K562 (cell line): Measurements from ENCODE around the gene ODF4. TPM values are rescaled to one million over a fixed set of nuclear protein-coding genes. Genes with fewer than 3 reads are reported as not detected.

Experiments
- ATAC-seq: fragments of 200-7000 bp; cut with Tn5 transposase; 3 replicates; pipeline ENCODE4 v1.9.1; 2020; ENCODE audit warnings: moderate library complexity
- BruUV-seq: library from RNA; stranded (reverse); fragments of 400-500 nt; replicated peaks from 2 replicates; lab custom pipeline; 2021; lab: Mats Ljungman, UMichigan
- CTCF ChIA-PET: fragments of 300-600 bp; formaldehyde crosslinking; extraction: SDS; loops from one replicate; lab custom pipeline; 2021; ENCODE audit warnings: low intra/inter-chr PET ratio; lab: Yijun Ruan, JAX
- POLR2A ChIA-PET: fragments of 300-600, 350-650 bp; sonication (Branson Sonifier 250); formaldehyde crosslinking; extraction: SDS; loops from one replicate; lab custom pipeline; 2021; ENCODE audit warnings: antibody characterized with exemption, inconsistent platforms; lab: Yijun Ruan, JAX
- DNase-seq, 4 experiments: peaks; one replicate each; pipeline versions ENCODE4 v3.0.0 to v3.0.0-alpha.2; 2011 to 2018; ENCODE audit warnings: low spot score in 3 of 4, mixed read lengths in 3 of 4; ENCODE audit errors: extremely low read depth in 1 of 4
- FAIRE-seq: peaks from 2 replicates; lab custom pipeline; 2011; peaks lifted over from hg19 to GRCh38; lab: Jason Lieb, UNC
- H2AFZ ChIP-seq: 2 replicates; pipeline ENCODE4 v1.6.0; 2011; ENCODE audit warnings: low read depth, low read length, control low read depth, inconsistent platforms
- H3K27ac ChIP-seq: fragments of 200-600 bp; 3 replicates; pipeline ENCODE4 v1.8.0; 2011; ENCODE audit warnings: low read depth, mild to moderate bottlenecking, control low read depth, inconsistent platforms, low read length, moderate library complexity, mixed read lengths; ENCODE audit errors: extremely low read depth
- H3K27me3 ChIP-seq, 2 experiments: fragments of 300-600 bp in 1 of 2; 2 replicates in 1 of 2; 3 replicates in 1 of 2; pipeline versions ENCODE4 v1.6.0 to v1.8.0; 2011; ENCODE audit warnings: inconsistent platforms in 2 of 2, low read length in 2 of 2, mild to moderate bottlenecking in 1 of 2, mixed read lengths in 1 of 2, moderate library complexity in 1 of 2; ENCODE audit not compliant: control insufficient read depth in 2 of 2, insufficient read depth in 2 of 2
- H3K36me3 ChIP-seq: fragments of 300-600 bp; 3 replicates; pipeline ENCODE4 v1.8.0; 2011; ENCODE audit warnings: mild to moderate bottlenecking, low read length, inconsistent platforms; ENCODE audit not compliant: control insufficient read depth, insufficient read depth
- H3K4me1 ChIP-seq, 2 experiments: fragments of 200-600 bp in 1 of 2; replicated peaks in 1 of 2; 2 replicates in 1 of 2; 3 replicates in 1 of 2; pipeline versions ENCODE4 v1.5.1 to v1.8.0; 2011; ENCODE audit warnings: inconsistent platforms in 2 of 2, low read length in 2 of 2, mild to moderate bottlenecking in 1 of 2, mixed read lengths in 1 of 2, moderate library complexity in 1 of 2; ENCODE audit not compliant: control insufficient read depth in 2 of 2, insufficient read depth in 2 of 2
- H3K4me2 ChIP-seq: 2 replicates; pipeline ENCODE4 v1.6.1; 2011; ENCODE audit warnings: low read length, control low read depth, inconsistent platforms, mixed read lengths; ENCODE audit not compliant: insufficient read depth
- H3K4me3 ChIP-seq: fragments of 200-600 bp; sonication (generic), shearing (Covaris generic); 2 replicates; pipeline ENCODE4 v1.5.1; 2016; ENCODE audit warnings: control low read depth, inconsistent platforms
- H3K79me2 ChIP-seq: fragments of 200-600 bp; 3 replicates; pipeline ENCODE4 v1.8.0; 2011; ENCODE audit warnings: low read length, inconsistent platforms; ENCODE audit not compliant: control insufficient read depth, insufficient read depth
- H3K9ac ChIP-seq, 2 experiments: 2 replicates each; pipeline versions ENCODE4 v1.6.0 to v1.6.1; 2011; ENCODE audit warnings: low read depth in 2 of 2, low read length in 2 of 2, control low read depth in 1 of 2, inconsistent platforms in 1 of 2, mild to moderate bottlenecking in 1 of 2, mixed read lengths in 1 of 2; ENCODE audit not compliant: insufficient read depth in 1 of 2
- H3K9me1 ChIP-seq: one replicate; pipeline ENCODE4 v1.6.0; 2011; ENCODE audit warnings: inconsistent platforms, mild to moderate bottlenecking, low read length, moderate library complexity; ENCODE audit not compliant: control insufficient read depth, insufficient read depth
- H3K9me3 ChIP-seq: replicated peaks from 2 replicates; pipeline ENCODE4 v1.5.1; 2011; ENCODE audit warnings: low read depth, low read length, inconsistent platforms; ENCODE audit not compliant: control insufficient read depth, insufficient read depth
- H4K20me1 ChIP-seq: replicated peaks from 2 replicates; pipeline ENCODE4 v1.6.1; 2011; ENCODE audit warnings: low read length, inconsistent platforms, mixed read lengths; ENCODE audit not compliant: control insufficient read depth, insufficient read depth
- NELFE ChIP-seq: IDR thresholded peaks from 2 replicates; pipeline ENCODE4 v1.6.1; 2011; ENCODE audit warnings: mild to moderate bottlenecking; ENCODE audit not compliant: insufficient read depth, insufficient read length
- NR2F6 ChIP-seq: fragments of 450-650 bp; formaldehyde crosslinking; IDR thresholded peaks from 2 replicates; pipeline ENCODE4 v1.4.0; 2020; ENCODE audit warnings: mild to moderate bottlenecking
- PBX2 ChIP-seq, 2 experiments: IDR thresholded peaks in 1 of 2; conservative IDR thresholded peaks in 1 of 2; 2 replicates each; pipeline ENCODE4 v1.6.1; 2016; ENCODE audit warnings: low read depth in 2 of 2, mild to moderate bottlenecking in 1 of 2, missing compliant biosample characterization in 1 of 2, missing genetic modification characterization in 1 of 2, moderate library complexity in 1 of 2
- TRIM28 ChIP-seq: fragments of 450-650 bp; IDR thresholded peaks from 2 replicates; pipeline ENCODE4 v1.6.1; 2017
- ZNF384 ChIP-seq: IDR thresholded peaks from 2 replicates; pipeline ENCODE4 v1.6.1; 2012; ENCODE audit warnings: low read depth, low read length, improper control_type of control experiment
- ZNF408 ChIP-seq: fragments of 250-450 bp; sonication (Bioruptor Pico); IDR thresholded peaks from 2 replicates; pipeline ENCODE4 v1.4.0; 2020; ENCODE audit warnings: low read depth, mild to moderate bottlenecking, moderate library complexity
- WGBS: fragments of 100-300 bp; shearing (Covaris generic); methylation state at CpG from one replicate; pipeline ENCODE4 v1.1.6; 2016; ENCODE audit warnings: low coverage, mixed read lengths; ENCODE audit not compliant: insufficient coverage; ENCODE audit errors: missing lambda C conversion rate; 5-methylcytosine and 5-hydroxymethylcytosine counted together
- in situ Hi-C: fragments of 300-500 bp; cut with MboI; formaldehyde crosslinking; loops from 4 replicates; pipeline ENCODE4 v1.15.0; 2018; ENCODE audit warnings: inconsistent platforms, mixed read lengths
- intact Hi-C: fragments of 100-400 bp; cut with micrococcal nuclease; formaldehyde crosslinking; loops from 2 replicates; pipeline ENCODE4 v1.14.2; 2022
- polyA plus RNA-seq, 8 experiments: library from polyadenylated mRNA; depleted of rRNA in 4 of 8; stranded (reverse) in 5 of 8; unstranded in 3 of 8; fragments of >200 nt; fragmentation: Nextera tagmentation in 2 of 8; fragmentation: Illumina TruSeq in 1 of 8; extraction: Ambion mirVana in 2 of 8; extraction: Trizol in 1 of 8; gene quantifications; 2 replicates each; pipeline versions ENCODE4 v1.2.1 to v1.2.3, GENCODE V29; 2011 to 2014; ENCODE audit warnings: inconsistent platforms in 1 of 8, missing spikeins in 1 of 8
- total RNA-seq, 7 experiments: library from RNA; depleted of rRNA in 6 of 7; stranded (reverse); fragments of >200 nt in 6 of 7; fragmentation: Illumina TruSeq in 2 of 7; extraction: Trizol in 2 of 7; gene quantifications; 2 replicates each; pipeline versions ENCODE4 v1.2.1 to v1.2.3, GENCODE V29; 2011 to 2021; ENCODE audit warnings: low replicate concordance in 1 of 7

Gene ODF4
- total and polyA plus RNA-seq, 9 of the 15 experiments (the other 6 are each of a cell fraction or from before 2014, with no cell fraction given) = not detected

- no peak for TF ChIP-seq ZNF384
- TF ChIP-seq NR2F6 = no peak
- no peak for TF ChIP-seq ZNF408 (CRISPR knock-in tag)
- TF ChIP-seq PBX2 (CRISPR knock-in tag; IDR thresholded peaks at IDR 0.05; ENCODE audit: low read depth) = no peak
- peak; percentile 58; the same call in 1 of the 2 replicates for TF ChIP-seq PBX2 (tag; conservative IDR thresholded peaks at IDR 0.05; ENCODE audit: low read depth)
- no peak for TF ChIP-seq NELFE
Observed at GRCh38 chr17:8337802-8338752, 1.6 kb upstream of the ODF4 start (continued).

- H3K79me2 ChIP-seq = no peaks in the 10 kb centered on the region
- ATAC-seq (peak; percentile 22; the same call in 2 of the 3 replicates), FAIRE-seq (no peak), DNase-seq (no peak)
- TF ChIP-seq TRIM28 = no peak
- no peaks in the 10 kb centered on the region for H3K36me3 ChIP-seq
- no peaks in the 10 kb centered on the region for H4K20me1 ChIP-seq
- H3K9me3 ChIP-seq = no peaks in the 10 kb centered on the region
- H3K27me3 ChIP-seq = no peaks in the 10 kb centered on the region
- POLR2A ChIA-PET = interaction anchor here (0.5 to 1.6 kb wide), 9 partner anchors 8 to 1175 kb away, joined by 3 to 7 read pairs (median 3); partner anchors contain the start of genes KRABD2 and PER1
- no peak overlapping the region for H3K9ac ChIP-seq
- in situ Hi-C loops = no loop called here
- no peak overlapping the region for H3K27ac ChIP-seq
- CTCF ChIA-PET = no interaction called here
- no TSS peak for BruUV-seq
- H2AFZ ChIP-seq = peak overlapping the region; percentile 59; the same call in 1 of the 2 replicates
- 57% methylated on average over 5 of the region's 5 CpGs for WGBS
- no peak overlapping the region for H3K4me3 ChIP-seq
- no peaks in the 10 kb centered on the region for H3K9me1 ChIP-seq
- H3K4me2 ChIP-seq = peak overlapping the region; percentile 39; the same call in 1 of the 2 replicates
- intact Hi-C loops = loop anchor here (5.0 kb wide), 1 partner anchor 44 kb away; the partner anchor contains the start of gene RPL26
- H3K4me1 ChIP-seq = peaks cover 2 to 11% of the 10 kb centered on the region in 2 experiments; a peak in 4 of 5 replicates
Observed at GRCh38 chr17:8338753-8339140, 893 bp upstream of the ODF4 start.
